HCT116 (cell line): Measurements from ENCODE around the gene WAC.

Source experiments
- CBX3 ChIP-seq: IDR thresholded peaks from 2 replicates; pipeline ENCODE4 v1.6.1; 2012; ENCODE audit warnings: low read depth
- CEBPB ChIP-seq: IDR thresholded peaks from 2 replicates; pipeline ENCODE4 v1.6.1; 2012; ENCODE audit warnings: low read depth
- CTCF ChIP-seq, 3 experiments: fragments of 200-600 bp in 1 of 3; sonication (generic) in 1 of 3; IDR thresholded peaks in 2 of 3; conservative IDR thresholded peaks in 1 of 3; 2 replicates each; pipeline ENCODE4 v1.5.1; 2012 to 2017; ENCODE audit warnings: low read depth in 2 of 3, low read length in 2 of 3, antibody characterized with exemption in 1 of 3, borderline replicate concordance in 1 of 3, control low read depth in 1 of 3, mild to moderate bottlenecking in 1 of 3, mixed read lengths in 1 of 3, mixed run types in 1 of 3, moderate library complexity in 1 of 3; ENCODE audit not compliant: insufficient read depth in 1 of 3
- EZH2 ChIP-seq: fragments of 200-600 bp; sonication (generic); IDR thresholded peaks from 2 replicates; pipeline ENCODE4 v1.6.1; 2017; ENCODE audit warnings: antibody characterized with exemption, mixed run types
- EZH2phosphoT487 ChIP-seq: fragments of 200-600 bp; IDR thresholded peaks from 2 replicates; pipeline ENCODE4 v1.6.1; 2018; ENCODE audit warnings: antibody characterized with exemption, borderline replicate concordance
- JUND ChIP-seq: IDR thresholded peaks from 2 replicates; pipeline ENCODE4 v1.6.1; 2012
- POLR2A ChIP-seq: IDR thresholded peaks from 2 replicates; pipeline ENCODE4 v1.7.0; 2011; ENCODE audit warnings: borderline replicate concordance; ENCODE audit not compliant: insufficient read depth, insufficient read length; ENCODE audit errors: extremely low read depth
- RAD21 ChIP-seq: IDR thresholded peaks from 2 replicates; pipeline ENCODE4 v1.6.1; 2012; ENCODE audit warnings: low read depth, mild to moderate bottlenecking
- SIN3A ChIP-seq: IDR thresholded peaks from 2 replicates; pipeline ENCODE4 v1.6.1; 2012; ENCODE audit warnings: low read depth
- SRF ChIP-seq: IDR thresholded peaks from 2 replicates; pipeline ENCODE4 v1.6.1; 2012; ENCODE audit warnings: low read depth
- YY1 ChIP-seq: IDR thresholded peaks from 2 replicates; pipeline ENCODE4 v1.6.1; 2011; ENCODE audit warnings: low read length, low read depth, moderate library complexity, mild to moderate bottlenecking; ENCODE audit not compliant: insufficient replicate concordance; ENCODE audit errors: extremely low read depth
- ZFX ChIP-seq: fragments of 450-650 bp; IDR thresholded peaks from 2 replicates; pipeline ENCODE4 v1.6.1; 2017
- TF ChIP-seq, protein P1 (sequence below): IDR thresholded peaks from 2 replicates; pipeline ENCODE4 v1.6.1; 2012
- TF ChIP-seq, protein P2 (sequence below): IDR thresholded peaks from 2 replicates; pipeline ENCODE4 v1.6.1; 2012; ENCODE audit warnings: low read depth

DNA sequence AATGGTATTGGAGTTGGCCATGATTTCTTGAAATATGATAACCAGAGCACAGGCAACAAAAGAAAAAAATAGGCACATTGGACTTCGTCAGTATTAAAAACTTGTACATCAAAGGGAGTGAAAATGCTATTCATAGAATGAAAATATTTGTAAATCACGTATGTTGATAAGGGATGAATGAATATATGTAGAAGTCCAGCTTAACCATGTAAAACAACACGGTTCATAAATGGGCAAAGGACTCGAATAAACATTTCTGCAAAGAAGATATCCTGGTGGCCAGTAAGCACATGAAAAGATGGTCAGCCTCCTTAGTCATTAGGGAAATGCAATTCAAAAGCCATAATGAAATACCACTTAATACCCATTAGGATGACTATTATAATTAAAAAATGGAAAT is 68.1 kb downstream of the WAC start:
- TF ChIP-seq SRF (no peak), CTCF (IDR thresholded peaks at IDR 0.05 in 2 of 3, conservative IDR thresholded peaks at IDR 0.05 in 1 of 3; ENCODE audit: borderline replicate concordance in 1 of 3, insufficient read depth in 1 of 3, low read depth in 2 of 3, low read length in 2 of 3) (no peak), CBX3 (no peak), EZH2phosphoT487 (no peak), CEBPB (no peak), YY1 (no peak), POLR2A (no peak), EZH2 (no peak), SIN3A (no peak), JUND (no peak), RAD21 (no peak), ZFX (no peak)
- TF ChIP-seq, protein P1, sequence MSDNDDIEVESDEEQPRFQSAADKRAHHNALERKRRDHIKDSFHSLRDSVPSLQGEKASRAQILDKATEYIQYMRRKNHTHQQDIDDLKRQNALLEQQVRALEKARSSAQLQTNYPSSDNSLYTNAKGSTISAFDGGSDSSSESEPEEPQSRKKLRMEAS = no peak
- TF ChIP-seq, protein P2, sequence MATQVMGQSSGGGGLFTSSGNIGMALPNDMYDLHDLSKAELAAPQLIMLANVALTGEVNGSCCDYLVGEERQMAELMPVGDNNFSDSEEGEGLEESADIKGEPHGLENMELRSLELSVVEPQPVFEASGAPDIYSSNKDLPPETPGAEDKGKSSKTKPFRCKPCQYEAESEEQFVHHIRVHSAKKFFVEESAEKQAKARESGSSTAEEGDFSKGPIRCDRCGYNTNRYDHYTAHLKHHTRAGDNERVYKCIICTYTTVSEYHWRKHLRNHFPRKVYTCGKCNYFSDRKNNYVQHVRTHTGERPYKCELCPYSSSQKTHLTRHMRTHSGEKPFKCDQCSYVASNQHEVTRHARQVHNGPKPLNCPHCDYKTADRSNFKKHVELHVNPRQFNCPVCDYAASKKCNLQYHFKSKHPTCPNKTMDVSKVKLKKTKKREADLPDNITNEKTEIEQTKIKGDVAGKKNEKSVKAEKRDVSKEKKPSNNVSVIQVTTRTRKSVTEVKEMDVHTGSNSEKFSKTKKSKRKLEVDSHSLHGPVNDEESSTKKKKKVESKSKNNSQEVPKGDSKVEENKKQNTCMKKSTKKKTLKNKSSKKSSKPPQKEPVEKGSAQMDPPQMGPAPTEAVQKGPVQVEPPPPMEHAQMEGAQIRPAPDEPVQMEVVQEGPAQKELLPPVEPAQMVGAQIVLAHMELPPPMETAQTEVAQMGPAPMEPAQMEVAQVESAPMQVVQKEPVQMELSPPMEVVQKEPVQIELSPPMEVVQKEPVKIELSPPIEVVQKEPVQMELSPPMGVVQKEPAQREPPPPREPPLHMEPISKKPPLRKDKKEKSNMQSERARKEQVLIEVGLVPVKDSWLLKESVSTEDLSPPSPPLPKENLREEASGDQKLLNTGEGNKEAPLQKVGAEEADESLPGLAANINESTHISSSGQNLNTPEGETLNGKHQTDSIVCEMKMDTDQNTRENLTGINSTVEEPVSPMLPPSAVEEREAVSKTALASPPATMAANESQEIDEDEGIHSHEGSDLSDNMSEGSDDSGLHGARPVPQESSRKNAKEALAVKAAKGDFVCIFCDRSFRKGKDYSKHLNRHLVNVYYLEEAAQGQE = no peak
